T-helper 1 cell treated with Interleukin-12 subunit alpha and Interleukin-12 subunit beta and Interleukin-4 antibody, amounts not matched to agents 30 ng/mL and 1 ng/mL, for 36 hours (primary cell): ENCODE results near the gene TRIM28. TPM values are rescaled to one million over a fixed set of nuclear protein-coding genes. Genes with fewer than 3 reads are reported as not detected.
"Not testable (repeated sequence)": the region's sequence is repeated elsewhere in the genome, so short reads cannot be mapped to it uniquely, and the experiment has no call there.

Experiments
- intact Hi-C: fragments of 100-400 bp; cut with micrococcal nuclease; formaldehyde crosslinking; loops from one replicate; pipeline ENCODE4 v1.15.1; 2024
- total RNA-seq: library from RNA; stranded (reverse); gene quantifications from 2 replicates; pipeline ENCODE4 v1.2.3, GENCODE V29; 2022

TRIM28 gene
- total RNA-seq, result 432 TPM in 2 replicates

- intact Hi-C loops, result loop anchor here (1.0 kb wide), 13 partner anchors 11 to 218 kb away; partner anchors contain the start of genes CHMP2A, MZF1, RPS5 and ZBTB45
These were observed at the start of gene TRIM28 for GRCh38 chr19:58543826-58544590. TRIM28 (plus strand) TSS chr19:58544064; CDS start chr19:58544758, 694 bp downstream.

DNA sequence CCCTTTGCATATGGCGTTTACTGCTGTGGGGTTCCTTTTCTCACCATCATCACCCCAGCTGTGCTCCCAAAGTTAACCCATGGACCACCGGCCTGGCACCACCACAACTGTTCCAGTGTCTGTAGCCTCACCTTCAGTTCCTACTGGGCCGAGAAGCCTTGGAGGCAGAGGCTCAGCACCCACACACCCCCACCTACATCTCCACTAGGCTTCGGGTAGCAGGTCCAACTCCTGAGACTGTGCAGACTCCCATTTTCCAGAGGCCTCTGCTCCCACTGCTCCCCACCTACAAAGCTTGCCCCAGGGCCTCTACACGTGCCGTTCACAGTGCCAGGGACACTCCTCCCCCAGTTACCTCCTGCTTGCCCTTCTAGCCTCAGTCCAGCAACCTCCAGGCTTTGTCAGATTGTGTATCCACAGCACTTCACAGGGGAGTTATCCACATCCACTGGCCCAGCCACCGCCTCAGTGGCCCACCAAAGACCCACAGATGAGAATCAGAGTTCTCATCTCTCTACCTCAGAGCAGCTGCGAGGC, 46.2 kb upstream of the TRIM28 start:
- intact Hi-C loops, result no loop called here

DNA sequence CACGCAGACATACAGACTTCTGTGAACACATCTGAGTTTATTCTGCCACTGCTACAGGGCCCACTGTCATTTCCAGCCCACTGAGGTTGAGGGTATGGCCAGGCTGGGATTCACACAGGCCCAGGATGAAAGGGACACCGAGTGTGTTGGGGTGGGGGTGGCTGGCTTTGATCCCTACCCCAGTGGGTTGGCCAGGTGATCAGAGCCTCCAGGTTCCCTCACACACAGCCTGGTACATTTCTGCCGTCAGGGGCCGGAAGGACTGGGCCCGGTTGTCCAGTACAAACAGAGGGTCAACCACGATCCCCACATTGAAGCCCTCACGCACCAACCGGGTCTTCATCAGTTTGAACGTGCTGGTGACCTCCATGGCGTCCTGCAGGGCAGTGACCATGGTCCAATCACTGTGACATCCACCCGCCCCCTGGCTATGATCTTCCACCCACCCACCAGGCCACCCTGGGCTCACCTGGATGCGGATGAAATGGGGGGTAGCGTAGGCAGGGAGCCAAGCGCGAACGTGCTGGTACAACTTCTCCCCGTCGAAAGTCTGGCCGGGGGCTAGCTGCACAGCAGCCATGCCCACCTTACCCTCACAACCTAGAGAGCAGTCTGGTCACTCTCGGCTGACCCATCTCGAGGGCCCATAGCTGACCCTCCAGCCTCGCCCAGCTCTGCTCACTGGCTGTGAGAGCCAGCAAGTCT, 45.4 kb upstream of the TRIM28 start:
- intact Hi-C loops, result loop anchor here (1.0 kb wide), 16 partner anchors 16 to 193 kb away; partner anchors contain the start of genes ERVK3-1, MZF1, RPS5 and TRIM28

DNA sequence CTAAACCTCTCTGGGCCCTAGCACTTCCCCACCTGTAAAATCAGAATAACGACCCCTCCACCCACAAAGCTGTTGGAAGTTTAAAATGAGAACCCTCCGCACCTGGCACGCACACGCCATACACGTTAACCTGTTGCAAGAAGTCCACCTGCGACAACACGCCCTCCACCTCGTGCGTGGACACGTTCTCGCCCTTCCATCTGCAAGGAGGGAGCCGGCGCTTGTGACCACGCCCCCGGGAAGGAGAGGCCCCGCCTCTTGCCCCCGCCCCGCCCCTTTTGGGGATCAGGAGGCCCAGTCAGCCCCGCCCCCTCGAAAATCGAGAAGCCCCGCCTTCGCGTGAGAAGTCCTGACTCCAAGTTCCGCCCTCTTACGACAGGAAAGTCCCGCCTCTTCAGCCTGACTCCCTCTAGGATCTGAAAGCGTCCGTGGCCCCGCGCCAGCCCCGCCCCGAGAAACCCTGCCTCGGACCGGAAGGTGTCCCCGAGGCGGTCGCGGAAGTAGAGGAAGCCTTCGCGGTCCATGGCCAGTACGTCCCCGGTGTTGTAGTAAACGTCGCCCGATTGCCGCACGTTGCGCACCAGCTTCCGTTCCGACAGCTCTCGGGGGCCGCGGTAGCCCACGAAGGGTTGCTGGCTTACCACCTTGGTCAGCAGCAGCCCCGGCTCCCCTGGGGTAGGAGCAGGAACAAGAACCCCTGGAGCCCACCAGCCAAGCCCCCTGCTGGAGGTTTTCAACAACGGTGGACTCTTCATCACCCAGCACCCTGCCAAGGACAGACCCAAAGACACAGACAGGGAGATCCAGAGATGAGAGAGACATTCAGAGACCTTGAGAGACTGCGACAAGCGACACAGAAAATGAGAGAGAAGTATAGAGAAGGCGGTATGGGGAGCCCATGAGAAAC, 44.6 kb upstream of the TRIM28 start:
- intact Hi-C loops, result loop anchor here (1.0 kb wide), 16 partner anchors 15 to 194 kb away; partner anchors contain the start of genes ERVK3-1, MZF1, RPS5 and TRIM28

DNA sequence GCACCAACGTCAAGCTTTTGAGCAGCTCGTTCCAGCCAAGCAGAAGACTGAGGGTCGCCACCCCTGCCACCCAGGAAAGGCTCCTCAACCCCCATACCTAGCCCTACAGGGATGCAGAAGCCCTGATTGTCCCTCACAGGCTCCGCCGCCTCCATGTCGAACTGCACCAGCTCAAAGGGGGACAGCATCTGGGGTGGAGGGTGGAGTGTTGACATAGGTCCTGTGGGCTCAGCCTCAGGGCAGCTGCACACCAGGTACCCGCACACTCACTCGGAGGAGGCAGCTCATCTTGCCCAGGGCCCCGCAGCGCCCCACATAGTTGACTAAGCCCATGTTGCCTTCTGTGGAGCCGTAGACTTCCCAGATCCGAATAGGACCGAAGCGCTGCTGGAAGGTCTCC, 43.6 kb upstream of the TRIM28 start:
- intact Hi-C loops, result no loop called here

GRCh38 chr19:58507602-58508223, 36.2 kb upstream of the TRIM28 start:
- intact Hi-C loops, result not testable (repeated sequence)

DNA sequence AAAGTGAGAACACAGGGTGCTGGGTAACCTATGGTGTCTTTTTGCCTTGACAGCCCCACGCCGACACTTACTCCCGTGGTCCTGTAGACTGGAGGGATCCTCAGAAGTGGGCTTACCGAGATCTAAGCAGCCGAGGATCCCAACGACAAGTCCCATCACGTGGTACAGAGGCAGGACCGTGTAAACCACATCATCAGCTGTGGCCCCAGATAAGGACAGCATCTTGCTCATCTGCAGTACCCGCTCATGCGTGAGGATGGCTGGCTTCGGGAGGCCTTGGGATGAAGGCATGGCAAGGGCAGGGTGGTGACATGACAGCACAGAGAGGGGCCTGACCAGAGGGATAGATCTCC, 34.2 kb upstream of the TRIM28 start:
- intact Hi-C loops, result no loop called here

DNA sequence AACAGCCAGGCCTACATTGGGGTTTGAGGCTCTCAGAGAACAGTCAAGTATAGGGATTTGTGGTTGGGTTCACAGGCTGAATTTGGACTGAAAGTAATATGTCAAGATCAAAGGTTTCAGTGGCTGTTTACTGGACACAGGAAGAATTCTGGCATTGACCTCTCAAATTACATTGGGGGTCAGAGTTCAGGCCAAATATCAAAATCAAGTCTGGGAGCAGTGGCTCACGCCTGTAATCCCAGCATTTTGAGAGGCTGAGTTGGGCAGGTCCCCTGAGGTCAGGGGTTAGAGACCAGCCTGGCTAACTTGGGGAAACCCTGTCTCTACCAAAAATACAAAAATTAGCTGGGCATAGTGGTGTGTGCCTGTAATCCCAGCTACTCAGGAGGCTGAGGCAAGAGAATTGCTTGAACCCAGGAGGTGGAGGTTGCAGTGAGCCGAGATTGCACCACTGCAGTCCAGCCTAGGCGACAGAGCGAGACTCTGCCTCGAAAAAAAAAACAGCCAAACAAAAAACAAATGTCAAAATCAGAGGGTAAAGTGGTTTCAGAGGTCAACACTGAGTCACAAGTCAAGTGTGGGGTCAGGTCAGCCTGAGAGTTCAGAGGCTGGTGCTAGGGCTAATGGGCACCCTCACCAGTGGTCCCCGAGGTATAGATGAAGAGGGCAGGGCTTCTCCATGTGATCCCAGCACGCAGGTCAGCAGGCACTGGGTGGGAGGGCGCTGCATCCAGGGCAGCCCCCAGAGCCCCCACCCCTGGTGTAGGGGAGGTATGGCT, 33.6 kb upstream of the TRIM28 start:
- intact Hi-C loops, result no loop called here

GRCh38 chr19:58511353-58512208, 32.3 kb upstream of the TRIM28 start, which contains the start of gene SLC27A5:
SLC27A5 (minus strand) TSS chr19:58511992; CDS start chr19:58511955, 37 bp downstream.
- intact Hi-C loops, result no loop called here

DNA sequence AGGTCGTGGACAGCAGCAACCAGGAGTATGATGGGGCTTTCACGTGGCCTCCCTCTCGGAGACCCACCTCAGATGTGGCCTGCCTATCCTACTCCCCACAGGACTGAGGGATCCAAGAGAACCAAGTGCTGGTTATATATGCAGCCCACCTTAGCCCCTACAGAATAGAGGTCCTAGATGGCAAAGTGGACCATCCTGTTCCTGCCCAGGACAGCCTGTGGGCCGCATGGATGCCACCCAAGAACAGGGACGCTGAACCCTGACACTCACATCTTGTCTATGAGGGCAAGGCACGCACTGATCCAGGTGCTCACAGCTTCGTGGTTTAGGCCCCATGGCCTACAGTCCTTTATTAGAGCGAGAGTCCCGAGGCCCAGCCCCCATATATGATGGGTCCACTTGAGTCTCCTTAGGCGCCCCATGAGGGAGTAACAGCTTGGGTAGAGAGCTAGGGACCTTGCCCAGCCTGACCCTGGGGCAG, 30.6 kb upstream of the TRIM28 start:
- intact Hi-C loops, result no loop called here

GRCh38 chr19:58513694-58514563, 29.9 kb upstream of the TRIM28 start:
- intact Hi-C loops, result loop anchor here (1.0 to 2.0 kb wide), 9 partner anchors 15 to 209 kb away; partner anchors contain the start of genes CHMP2A, ERVK3-1, MZF1 and TRIM28

GRCh38 chr19:58514564-58515022, 29.3 kb upstream of the TRIM28 start:
- intact Hi-C loops, result loop anchor here (1.0 to 2.0 kb wide), 9 partner anchors 15 to 209 kb away; partner anchors contain the start of genes CHMP2A, ERVK3-1, MZF1 and TRIM28

- intact Hi-C loops, result loop anchor here (2.0 kb wide), 1 partner anchor 48 kb away; the partner anchor contains the start of gene ZNF324
These were observed 28.6 kb upstream of the TRIM28 start for GRCh38 chr19:58515259-58515658.

- intact Hi-C loops, result no loop called here
These were observed 27.5 kb upstream of the TRIM28 start for GRCh38 chr19:58516246-58516836.

DNA sequence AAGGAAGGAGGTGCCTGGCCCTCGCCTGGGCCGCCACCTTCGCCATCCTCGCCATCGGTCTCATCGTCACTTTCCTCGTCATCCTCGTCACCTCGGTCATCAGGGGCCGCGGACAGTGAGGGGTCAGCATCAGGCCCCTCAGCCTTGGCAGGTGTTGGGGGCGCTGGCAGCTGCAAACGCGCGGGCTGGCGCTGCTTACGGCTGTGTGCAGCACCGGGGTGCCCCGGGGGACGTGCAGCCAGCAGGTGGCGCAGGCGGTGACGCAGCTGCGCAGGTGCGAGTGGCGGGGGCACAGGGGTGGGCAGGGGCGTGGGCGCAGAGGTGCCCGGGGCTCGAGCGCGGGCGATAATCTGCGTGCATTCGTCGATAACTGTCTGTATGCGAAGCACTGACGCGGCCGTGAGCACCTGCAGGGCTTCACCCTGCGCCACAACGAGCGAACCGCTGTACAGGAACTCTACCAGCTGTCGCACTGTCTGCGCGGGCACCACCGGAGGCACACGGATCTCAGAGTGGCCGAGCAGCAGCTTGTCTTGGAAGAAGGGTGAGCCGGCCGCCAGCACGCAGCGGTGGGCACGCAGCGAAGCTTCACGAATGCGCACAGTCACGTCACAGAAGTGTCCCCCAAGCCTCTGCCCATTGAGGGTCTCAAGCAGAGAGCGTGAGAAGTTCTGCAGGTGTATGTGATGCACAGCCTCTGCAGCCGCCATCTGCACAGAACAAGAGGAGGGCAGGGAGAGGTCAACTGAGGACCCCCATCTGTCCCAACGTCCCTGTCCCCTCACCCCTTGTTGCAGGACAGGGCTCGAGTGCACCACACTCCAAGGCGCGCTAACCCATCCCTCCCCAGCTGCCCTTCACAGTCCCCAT, 26.7 kb upstream of the TRIM28 start:
- intact Hi-C loops, result no loop called here
